Measurements from ENCODE around the gene DDX17.

Gene DDX17

DNA sequence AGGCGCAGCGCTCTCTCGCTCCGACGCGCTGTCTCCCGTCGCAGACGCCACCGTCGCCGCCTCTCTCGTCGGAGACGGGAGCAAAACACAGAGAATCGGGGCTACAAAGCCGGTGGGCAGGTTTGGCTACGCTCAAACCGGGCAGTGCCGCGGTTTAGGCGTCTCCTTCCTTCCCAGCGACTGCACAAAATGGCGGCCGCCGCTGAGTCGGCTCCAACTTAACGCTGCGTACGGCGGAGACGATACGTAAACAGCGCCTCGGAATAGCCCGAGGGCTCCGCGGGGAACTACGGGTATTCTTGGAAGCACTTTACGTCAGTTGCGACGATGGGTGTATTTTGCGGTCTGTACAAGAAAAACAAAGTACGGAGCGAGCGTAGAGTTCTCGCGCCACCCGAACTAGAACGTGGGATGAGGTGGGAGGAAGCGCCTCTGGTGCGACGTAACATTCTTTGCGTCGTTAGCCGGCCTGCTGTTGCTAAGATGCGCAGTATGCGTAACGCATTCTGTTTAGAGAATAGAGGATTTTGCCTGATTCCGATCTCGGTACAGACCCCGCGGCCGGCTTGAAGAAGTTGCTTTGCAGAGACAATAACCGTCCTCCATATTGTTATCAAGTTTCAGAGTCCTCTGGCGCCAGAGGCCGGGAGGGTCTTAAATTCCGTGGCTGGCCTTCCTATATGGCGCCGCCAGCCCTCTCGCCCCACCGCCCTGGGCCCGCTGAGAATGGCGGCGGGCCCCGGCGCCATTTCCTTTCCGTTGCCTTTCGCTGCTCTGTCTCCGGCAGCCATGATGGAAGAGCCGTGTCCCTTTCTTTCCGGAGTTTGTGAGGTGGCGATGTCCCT lies at the start of gene DDX17:
Gene DDX17 (minus strand): TSS at position 194 of the 845 bp plus-strand sequence.
- DNase-seq, result peak; percentile 87

DNA sequence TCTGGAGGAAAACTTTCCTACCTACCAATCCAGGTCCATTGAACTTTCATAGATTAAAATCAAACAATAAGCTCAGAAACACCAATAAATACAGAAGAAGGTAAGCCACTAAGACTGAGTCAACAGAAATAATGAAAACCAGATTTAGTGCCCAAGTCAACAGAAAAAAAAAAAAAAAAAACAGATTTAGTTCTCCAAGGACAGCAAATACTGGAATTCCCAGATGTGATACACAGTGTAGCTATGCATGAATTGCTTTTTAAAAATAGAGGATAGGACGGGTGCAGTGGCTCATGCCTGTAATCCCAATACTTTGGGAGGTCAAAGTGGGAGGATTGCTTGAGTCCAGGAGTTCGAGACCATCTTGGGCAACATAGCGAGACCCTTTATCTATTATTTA lies 48.2 kb upstream of the DDX17 start:
- peak; percentile 57 for DNase-seq

DNA sequence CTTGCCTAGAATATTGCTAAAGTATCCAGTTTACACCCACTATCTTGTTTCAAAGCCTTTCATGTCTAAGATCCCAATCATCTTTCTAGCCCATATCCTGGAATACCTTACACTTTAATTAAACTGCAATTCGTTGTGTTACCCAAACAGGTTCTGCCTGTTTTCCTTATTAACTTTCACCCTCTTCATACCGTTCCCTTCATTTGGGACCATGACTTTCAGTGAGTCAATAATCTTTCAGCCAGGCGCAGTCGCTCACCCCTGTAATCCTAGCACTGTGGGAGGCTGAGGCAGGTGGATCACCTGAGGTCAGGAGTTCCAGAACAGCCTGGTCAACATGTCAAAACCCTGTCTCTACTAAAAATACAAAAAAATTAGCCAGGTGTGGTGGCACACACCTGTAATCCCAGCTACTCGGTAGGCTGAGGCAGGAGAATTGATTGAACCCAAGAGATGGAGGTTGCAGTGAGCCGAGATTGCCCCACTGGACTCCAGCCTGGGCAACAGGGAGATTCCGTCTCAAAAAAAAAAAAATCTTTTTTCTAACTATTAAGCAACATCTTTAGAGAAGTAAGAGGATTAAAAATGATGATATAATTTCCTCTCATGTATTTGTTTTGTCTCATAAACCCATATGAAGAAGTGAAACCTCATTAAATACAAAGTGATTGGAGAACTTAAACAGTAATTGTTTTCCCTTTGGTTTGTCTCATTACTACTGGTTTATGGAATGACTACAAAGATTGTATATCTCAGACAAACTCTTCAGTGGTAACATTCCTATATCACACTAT lies 43.2 kb upstream of the DDX17 start:
- no peak for DNase-seq

DNA sequence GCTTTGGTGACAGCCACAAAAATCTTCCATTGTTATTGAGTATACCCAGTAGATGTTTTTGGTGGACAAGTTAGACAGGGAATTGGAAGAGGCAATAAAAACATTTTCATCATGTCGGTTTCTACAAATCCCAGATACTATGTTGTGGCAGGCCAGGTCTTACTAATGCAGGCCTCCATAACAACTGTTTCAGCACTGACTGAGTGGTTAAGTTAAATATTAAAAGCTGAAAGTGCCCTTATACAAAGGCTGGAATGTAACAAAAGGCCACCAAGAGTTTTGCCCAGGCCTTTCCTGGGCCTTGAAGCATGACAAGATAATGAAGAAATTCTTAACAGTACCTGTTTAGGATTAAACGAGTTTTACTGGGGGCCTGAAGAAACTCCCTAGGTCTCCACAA lies 34.6 kb upstream of the DDX17 start:
- no peak for DNase-seq

DNA sequence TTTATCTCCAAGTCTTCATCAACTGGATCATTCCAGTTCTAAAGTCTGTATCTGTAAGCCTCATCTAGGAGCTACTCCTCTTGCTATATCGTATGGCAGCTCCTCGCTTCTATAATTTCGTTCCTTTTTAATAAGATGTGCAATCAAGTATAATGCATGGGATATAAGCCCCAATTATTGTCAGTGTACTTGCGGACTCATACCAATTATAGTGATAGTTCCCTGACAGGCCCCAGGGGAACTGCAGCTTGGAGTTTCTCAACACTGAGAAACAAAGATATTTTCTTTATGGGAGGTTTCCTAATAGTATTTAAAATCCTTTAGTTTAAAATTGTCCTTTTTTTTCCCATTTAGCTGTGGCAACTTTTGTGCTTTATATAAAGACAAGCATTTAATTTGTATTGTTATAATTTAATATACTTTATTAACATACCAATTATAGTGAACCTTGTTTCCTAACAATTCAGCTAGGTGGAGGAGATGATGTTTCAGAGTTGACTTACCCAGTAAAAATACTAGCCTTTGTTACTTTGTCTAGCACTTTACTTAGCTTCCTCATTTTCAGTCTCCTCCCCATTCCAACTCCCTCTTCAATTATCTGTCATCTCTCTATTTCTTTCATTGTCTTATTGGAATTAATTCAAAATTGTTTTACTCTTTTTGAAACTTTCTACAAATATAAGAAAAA lies 25.3 kb upstream of the DDX17 start:
- no peak for DNase-seq

DNA sequence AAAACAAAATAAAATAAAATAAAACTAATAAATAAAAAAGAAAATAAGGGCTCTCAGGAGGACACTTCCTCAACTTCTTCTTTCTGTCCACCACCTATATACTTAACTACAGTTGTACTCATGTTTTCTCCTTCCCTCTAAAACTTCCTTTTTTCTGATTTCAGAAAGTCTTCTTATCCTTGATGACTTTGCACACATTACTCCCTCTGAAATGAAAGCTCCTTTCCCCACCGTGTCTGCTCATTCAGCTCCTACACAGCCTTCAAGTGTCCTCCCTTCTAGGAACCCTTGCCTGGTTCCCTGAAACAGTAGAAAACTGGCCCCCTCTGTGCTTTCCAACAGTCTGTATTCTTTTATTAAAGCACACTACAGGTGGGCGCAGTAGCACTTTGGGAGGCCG lies 18.3 kb upstream of the DDX17 start:
- no peak for DNase-seq

DNA sequence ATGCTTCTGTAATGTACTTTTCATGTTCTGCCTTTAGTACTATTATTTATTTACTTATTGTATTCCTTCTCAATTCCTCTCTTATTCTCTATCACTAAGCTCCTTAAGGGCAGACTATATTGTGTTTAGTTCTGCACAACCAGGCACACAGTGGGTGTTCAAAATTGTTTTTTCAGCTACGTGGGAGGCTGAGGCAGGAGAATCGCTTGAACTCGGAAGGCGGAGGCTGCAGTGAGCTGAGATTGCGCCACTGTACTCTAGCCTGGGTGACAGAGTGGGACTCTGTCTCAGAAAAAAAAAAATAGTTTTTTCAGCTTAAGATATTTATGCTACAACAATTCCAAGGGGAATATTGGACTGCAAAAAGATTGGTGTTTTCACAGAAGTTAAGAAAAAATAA lies 17.4 kb upstream of the DDX17 start:
- DNase-seq, result no peak

DNA sequence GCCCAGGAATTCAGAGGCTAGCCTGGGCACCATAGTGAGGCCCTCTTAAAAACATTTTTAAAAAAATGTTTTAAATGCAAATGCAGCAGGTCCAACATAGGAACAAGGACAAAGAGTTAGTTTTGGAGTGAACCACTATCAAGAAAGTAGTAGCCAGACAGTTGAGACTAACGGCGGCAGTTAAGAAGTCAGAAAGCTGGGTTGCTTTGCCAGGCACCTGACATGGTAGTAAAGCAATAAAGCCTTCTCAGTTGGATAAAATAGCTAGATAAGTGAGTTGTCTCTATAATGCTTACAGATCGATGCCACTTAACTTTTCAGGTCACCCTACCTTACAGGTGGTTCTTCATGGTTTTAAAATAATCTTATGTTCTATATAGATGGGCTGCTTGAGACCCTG lies 16.9 kb upstream of the DDX17 start:
- no peak for DNase-seq

DNA sequence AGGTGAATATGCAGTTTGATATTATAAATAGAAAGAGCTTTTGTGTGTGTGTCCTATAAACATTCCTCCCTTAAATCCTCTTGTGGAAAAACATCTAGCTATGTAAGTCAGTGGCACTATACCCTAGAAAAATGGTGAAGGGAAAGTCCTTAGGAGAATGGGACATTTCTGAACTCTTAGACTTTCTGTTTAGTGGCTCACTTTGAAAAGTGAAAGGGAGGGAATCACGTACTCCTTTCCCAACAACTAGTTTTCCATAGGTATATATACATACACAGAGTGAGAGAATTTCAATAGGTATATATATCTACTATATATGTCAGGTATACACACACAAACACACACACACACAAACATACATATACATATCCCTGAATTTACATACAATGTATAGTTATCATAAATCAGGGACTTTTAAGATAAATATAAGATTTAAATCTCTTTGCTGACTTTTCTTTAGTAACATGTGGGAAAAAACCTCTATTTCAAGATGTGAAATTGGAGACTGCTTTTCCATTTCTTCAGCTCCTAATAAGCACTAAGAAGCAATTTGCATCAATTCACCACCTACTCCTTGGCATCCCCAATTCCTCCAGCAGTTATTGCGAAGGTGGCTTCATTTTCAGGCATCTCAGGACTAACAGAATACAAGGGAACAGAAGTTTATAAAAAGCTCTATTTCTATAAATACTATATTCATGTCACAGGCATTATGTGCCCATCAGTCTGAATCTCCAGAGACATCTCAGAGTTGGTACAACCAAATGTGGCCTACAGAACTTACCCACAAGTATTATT lies 13.5 kb upstream of the DDX17 start:
- DNase-seq, result no peak

DNA sequence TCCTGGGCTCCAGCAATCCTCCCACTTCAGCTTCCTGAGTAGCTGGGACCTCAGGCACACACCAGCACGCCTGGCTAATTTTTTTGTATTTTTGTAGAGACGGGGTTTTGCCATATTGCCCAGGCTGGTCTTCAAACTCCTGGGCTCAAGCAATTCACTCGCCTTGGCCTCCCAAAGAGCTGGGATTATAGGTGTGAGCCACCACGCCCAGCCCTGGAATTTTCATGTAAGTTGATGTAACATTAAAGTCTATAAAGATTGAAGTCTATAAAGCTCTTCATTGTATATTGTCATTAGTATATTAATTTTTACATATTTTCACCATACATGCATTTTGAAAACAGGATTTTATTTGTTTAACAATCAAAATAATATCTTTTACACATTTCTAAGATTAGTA lies 12.5 kb upstream of the DDX17 start:
- no peak for DNase-seq

DNA sequence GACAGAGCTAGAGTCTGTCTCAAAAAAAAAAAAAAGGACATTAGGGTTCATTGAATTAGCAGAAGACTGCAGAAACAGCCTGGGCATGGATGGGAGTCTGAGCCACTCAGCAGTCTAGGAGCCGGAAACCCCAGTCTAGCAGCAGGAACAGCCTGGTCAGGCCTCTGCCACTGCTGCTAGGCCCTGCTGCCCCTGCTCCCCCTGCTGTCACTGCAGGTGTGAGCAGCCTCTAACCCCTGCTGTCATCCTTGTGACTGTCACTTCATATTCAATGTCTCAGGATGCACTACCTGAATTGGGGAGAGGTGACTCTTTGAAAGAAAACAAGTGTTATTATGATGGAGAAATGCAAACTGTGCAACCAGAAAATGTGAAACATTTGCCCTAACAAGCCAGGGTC lies 7.0 kb upstream of the DDX17 start:
- DNase-seq, result no peak

DNA sequence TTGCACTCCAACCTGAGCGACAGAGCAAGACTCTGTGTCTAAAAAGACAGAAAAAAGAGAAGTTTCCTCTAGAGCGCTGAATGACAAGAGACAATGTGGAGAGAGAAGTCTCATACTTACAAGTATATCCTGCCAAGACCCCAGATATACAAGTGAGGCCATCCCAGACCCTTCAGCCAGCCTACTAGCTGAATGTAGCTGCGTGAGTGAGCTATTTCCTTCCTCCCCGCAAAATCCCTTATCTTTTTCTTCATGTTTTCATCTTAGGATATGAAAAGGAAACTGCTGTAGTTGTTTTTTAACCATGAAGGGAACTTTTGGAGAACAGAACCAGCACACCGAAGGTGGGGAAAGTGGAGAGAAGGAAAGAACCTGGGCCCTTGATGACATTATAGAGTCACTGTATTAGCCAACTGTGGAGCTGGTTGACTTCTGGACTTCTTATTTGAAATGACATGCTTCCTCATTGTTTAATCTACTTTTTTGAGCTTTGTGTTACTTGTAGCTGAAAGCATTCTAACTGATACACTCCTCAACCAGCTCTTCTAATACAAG lies 4.4 kb upstream of the DDX17 start:
- DNase-seq, result no peak

DNA sequence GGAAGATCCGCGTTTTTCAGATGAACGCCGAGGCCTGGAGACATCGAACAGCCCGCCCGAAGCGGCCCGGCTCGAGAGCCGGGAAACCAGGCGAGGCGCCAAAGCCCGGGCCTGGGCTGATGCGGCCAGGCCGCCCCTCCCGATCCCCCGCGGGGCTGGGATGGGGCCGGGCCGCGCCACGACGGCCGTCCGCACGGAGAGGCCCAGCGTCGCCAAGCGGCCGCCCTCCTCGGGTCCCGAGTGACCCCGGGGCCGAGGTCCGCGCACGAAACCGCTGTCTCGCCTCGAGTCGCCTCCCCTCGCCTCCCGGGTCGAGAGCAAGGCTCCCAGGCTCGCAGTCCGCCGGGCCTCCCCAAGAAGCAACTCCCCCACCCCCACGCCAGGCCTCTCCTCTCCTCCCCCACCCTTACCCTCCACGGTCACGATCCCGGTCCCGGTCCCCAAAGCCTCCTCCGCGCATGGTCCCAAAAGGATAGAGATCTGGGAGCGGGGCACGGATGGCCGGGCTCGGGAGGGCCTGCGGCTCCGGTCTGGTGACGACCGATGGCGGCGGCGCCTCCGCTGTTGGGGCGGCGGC lies 482 bp downstream of the DDX17 start:
- DNase-seq, result peak; percentile 56

DNA sequence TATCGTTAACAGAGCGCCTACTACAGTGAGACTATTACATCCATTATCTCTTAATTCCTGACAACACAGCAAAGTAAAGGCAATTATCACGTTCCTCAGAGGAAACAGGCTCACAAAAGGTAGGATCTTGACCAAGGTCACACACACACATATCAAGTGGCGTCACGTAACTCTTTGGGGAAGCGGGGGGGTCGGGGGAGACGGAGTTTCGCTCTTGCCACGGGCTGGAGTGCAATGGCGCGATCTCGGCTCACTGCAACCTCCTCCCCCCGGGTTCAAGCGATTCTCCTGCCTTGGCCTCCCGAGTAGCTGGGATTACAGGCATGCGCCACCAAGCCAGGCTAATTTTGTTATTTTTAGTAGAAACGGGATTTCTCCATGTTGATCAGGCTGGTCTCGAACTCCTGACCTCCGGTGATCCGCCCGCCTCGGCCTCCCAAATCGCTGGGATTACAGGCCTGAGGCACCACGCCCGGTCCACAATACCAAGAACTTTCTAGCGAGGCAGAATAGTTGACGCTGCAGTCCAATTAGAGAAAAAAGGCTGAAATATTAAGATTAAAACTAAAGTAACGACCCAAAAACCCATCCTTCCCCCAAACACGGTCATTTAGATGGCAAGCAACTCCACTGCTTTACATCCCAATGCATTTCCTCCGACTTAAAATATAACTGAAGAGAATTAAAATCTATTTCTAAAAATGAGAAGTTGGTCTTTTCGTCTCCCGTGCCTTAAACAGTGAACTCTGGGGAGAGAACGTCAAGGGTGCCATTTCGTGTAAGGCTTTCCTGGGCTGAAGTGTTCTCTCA lies 1.2 kb downstream of the DDX17 start:
- DNase-seq, result peak; percentile 41

DNA sequence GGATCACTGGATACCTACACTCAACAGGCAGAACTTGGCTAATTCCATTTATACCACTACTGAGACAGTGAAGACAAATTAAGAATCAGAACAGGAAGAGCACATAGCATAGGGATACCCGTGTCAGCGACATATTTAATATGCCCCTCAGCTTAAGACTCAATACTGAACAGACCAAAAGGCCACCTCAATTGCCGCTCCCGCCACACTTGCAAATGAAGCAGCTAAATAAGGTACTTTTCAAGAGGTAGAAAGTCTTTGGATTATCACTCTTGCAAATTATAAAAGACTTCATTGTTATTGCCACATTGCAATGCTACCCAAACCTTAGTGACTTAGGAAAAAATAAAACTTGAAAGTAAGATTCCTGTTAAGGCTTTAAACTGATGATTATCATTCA lies 3.1 kb downstream of the DDX17 start:
- no peak for DNase-seq

DNA sequence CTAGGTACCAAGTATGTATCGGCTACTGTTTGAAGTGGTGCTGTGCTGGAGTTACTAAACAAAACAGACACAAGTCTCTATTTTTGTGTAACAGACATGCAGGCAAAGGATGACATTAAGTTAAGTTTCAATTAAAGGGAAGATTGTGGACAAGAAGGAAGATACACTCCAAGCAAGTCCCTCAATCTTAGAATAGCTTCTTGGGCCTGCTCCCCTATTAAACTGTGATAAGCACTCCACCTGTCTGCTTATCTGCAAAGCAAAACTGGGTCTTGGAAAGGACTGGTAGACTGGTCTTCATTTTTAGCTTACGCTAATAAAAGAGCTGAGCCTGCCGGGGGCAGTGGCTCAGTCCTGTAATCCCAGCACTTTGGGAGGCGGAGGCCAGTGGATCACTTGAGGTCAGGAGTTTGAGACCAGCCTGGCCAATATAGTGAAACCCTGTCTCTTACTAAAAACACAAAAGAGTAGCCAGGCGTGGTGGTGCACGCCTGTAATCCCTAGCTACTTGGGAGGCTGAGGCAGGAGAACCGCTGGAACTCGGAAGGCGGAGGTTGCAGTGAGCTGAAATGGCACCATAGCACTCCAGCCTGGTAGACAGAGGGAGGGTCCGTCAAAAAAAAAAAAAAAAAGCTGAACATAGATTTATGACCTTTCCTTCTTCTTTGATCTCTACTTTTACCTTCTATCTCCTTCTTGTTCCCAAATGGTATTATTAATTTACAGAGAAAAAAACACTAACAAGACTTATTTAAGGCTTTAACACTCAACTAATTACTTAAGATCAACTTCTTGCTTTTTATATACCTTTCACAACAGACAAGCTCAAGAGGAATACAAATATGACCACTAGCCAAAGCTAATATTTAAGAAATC lies 4.1 kb downstream of the DDX17 start:
- DNase-seq, result no peak

DNA sequence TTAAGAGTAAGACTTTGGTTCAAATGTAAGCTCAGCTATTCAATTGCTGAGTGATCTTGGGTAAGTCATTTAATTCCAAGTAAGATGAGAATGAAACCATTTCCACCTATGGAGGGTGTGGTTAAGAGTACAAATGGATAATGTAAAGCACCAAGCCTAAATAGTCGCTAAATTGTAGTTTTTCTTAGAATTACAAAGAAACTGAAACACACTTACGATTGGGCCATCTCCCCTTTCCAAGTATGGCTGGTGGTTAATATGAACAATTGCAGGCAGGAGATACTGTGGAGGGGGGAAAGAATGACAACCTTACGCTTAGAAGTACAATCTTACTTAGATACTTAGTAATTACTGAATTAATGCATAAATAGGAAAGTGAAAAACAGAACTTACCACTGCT lies 8.2 kb downstream of the DDX17 start:
- DNase-seq, result no peak

DNA sequence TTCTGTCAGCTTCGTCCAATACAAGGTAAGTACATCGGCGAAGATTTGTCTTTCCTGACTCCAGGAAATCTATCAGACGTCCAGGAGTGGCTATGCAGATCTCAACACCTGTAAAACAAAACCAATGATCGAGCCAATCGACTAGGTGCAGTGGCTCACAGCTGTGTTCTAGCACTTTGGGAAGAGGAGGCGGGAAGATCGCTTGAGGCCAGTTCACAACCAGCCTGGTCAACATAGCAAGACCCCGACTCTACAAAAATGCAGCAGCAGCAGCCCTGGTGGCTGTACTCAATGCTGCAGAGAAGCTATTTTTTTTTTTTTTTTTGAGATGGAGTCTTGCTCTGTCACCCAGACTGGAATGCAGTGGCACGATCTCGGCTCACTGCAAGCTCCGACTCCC lies 11.2 kb downstream of the DDX17 start:
- DNase-seq, result no peak

DNA sequence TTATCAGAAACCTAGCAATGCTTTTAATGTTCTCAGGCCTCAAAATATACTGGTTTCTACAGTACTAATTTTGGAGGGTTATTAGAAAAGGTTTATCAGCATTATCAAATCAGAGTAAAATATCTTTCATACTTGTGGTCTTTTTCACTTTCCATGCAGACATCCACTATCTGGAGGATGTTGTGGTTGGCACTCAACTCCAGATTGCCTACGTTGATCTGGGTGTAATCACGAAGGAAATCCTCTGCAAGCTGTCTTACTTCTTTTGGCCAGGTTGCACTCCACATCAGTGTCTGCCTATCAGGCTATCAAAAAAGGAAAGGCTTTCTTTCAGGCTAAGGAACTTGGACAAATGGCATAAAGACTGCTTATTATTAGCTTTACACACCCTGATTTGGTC lies 11.6 kb downstream of the DDX17 start:
- no peak for DNase-seq

DNA sequence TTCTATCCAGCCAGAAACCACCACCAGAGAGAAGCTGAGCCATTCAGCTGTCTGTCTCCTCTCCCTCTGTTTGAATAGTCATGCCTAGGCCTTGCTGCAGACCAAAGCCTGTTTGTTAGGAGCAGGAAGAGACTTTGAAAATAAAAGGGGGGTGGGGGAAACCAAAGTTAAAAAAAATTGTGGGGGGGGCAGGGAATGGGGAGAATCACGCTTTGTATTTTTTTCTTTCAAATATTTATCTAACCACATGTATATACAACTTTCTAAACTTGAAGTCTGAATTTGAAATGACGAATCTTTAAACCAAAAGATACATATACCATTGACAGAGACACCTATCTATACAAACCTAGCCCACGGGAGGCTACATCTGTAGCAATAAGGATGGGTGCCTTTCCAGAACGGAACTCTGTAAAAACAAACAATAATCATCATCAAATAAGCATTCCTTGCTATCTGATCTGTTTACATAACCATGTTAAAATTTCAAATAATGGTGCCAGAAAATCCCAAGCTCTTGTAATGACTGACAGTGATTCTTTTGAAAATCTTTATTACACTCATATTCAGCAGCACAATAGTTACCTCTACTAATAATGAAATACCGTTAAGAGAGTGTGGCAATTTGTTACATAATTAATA lies 14.3 kb downstream of the DDX17 start:
- DNase-seq, result no peak

Measured in HCEC 1CT (cell line).